Colonic mucosa (tissue), 4 donors: Measurements from ENCODE around the gene HYOU1. TPM values are rescaled to one million over a fixed set of nuclear protein-coding genes. Genes with fewer than 3 reads are reported as not detected.
A peak's percentile ranks its signal among the peaks of the same experiment; 100 is the strongest.

Source experiments
- DNase-seq: peaks from one replicate; pipeline ENCODE4 v3.0.0-alpha.2; 2020
- H3K27ac ChIP-seq: fragments of 200-600 bp; one replicate; pipeline ENCODE4 v1.8.0; 2021
- H3K27me3 ChIP-seq: fragments of 200-600 bp; one replicate; pipeline ENCODE4 v1.8.0; 2021
- H3K36me3 ChIP-seq: fragments of 200-600 bp; one replicate; pipeline ENCODE4 v1.8.0; 2021
- H3K4me1 ChIP-seq: fragments of 200-600 bp; one replicate; pipeline ENCODE4 v1.8.0; 2021; ENCODE audit warnings: mild to moderate bottlenecking
- H3K4me3 ChIP-seq: fragments of 200-600 bp; one replicate; pipeline ENCODE4 v1.8.0; 2021
- H3K9ac ChIP-seq, 2 donors: one replicate each; pipeline ENCODE4 v1.7.0; 2013; ENCODE audit warnings: control low read depth in 2 of 2, low read depth in 2 of 2, low read length in 2 of 2
- H3K9me3 ChIP-seq: fragments of 200-600 bp; one replicate; pipeline ENCODE4 v1.8.0; 2021
- intact Hi-C: fragments of 100-400 bp; cut with DNase I; formaldehyde crosslinking; loops from one replicate; pipeline ENCODE4 v1.14.1; 2022
- total RNA-seq, 2 donors: library from RNA; stranded (reverse); fragmentation: NEBNext Ultra II Directional in 1 of 2; extraction: Animal tissue kit (Norgen Biotek cat#: 25700) in 1 of 2; gene quantifications; one replicate each; pipeline ENCODE4 v1.2.1, GENCODE V29; 2021
- TF ChIP-seq, protein P1 (sequence below): fragments of 200-600 bp; IDR thresholded peaks from one replicate; pipeline ENCODE4 v1.8.0; 2022; ENCODE audit warnings: antibody characterized with exemption, mild to moderate bottlenecking
- donor health status: healthy.
- donor health status: DM: no; HTN: no; CAD: no.
- donor health status: DM: no; HTN: no; CAD: no.

Gene HYOU1
- total RNA-seq, 2 donors from 2014 or later: 120 to 273 TPM

DNA sequence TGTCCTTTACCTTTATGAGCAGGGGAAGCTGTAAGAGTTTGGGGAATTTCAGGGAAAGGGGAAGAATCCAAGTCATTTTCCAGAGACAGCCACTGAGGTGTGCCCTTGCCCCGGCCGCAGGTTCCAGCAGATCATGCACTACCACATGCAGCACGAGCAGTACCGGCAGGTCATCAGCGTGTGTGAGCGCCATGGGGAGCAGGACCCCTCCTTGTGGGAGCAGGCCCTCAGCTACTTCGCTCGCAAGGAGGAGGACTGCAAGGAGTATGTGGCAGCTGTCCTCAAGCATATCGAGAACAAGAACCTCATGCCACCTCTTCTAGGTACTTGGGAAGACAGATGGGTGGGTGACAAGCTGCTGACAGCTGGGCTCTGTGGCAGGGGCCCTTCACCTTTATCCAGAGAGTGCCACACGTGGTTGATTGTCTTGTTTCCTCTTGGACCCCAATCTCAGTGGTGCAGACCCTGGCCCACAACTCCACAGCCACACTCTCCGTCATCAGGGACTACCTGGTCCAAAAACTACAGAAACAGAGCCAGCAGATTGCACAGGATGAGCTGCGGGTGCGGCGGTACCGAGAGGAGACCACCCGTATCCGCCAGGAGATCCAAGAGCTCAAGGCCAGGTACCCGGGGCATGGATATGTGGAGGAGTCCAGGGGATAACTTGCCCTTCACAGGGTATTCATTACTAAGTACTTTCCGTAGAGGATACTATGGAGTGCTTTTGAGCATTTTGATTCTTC lies 21.8 kb upstream of the HYOU1 start:
- no peak overlapping the region for H3K9ac ChIP-seq
- no peaks in the 10 kb centered on the region for H3K9me3 ChIP-seq
- no peak overlapping the region for H3K4me3 ChIP-seq
- no peak for DNase-seq
- H3K36me3 ChIP-seq: peaks cover 20% of the 10 kb centered on the region
- intact Hi-C loops: no loop called here
- no peak overlapping the region for H3K27ac ChIP-seq
- TF ChIP-seq, protein P1, sequence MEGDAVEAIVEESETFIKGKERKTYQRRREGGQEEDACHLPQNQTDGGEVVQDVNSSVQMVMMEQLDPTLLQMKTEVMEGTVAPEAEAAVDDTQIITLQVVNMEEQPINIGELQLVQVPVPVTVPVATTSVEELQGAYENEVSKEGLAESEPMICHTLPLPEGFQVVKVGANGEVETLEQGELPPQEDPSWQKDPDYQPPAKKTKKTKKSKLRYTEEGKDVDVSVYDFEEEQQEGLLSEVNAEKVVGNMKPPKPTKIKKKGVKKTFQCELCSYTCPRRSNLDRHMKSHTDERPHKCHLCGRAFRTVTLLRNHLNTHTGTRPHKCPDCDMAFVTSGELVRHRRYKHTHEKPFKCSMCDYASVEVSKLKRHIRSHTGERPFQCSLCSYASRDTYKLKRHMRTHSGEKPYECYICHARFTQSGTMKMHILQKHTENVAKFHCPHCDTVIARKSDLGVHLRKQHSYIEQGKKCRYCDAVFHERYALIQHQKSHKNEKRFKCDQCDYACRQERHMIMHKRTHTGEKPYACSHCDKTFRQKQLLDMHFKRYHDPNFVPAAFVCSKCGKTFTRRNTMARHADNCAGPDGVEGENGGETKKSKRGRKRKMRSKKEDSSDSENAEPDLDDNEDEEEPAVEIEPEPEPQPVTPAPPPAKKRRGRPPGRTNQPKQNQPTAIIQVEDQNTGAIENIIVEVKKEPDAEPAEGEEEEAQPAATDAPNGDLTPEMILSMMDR: no peak
- H3K4me1 ChIP-seq: peaks cover under 1% of the 10 kb centered on the region
- H3K27me3 ChIP-seq: no peaks in the 10 kb centered on the region

DNA sequence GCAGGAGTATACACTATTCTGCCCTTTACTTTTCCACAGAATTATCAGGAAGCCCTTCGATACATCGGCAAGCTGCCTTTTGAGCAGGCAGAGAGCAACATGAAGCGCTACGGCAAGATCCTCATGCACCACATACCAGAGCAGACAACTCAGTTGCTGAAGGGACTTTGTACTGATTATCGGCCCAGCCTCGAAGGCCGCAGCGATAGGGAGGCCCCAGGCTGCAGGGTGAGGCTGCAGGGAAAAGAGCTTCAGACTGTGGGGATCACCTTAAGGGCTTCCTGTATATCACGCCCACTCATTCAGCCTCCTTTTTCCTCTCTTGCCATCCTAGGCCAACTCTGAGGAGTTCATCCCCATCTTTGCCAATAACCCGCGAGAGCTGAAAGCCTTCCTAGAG lies 20.8 kb upstream of the HYOU1 start:
- Histone ChIP-seq H3K36me3 (peaks cover 28% of the 10 kb centered on the region), H3K27me3 (no peaks in the 10 kb centered on the region), H3K9me3 (no peaks in the 10 kb centered on the region), H3K9ac (no peak overlapping the region), H3K27ac (no peak overlapping the region), H3K4me3 (no peak overlapping the region), H3K4me1 (no peaks in the 10 kb centered on the region)
- intact Hi-C loops: no loop called here
- no peak for DNase-seq
- TF ChIP-seq, protein P1: no peak

DNA sequence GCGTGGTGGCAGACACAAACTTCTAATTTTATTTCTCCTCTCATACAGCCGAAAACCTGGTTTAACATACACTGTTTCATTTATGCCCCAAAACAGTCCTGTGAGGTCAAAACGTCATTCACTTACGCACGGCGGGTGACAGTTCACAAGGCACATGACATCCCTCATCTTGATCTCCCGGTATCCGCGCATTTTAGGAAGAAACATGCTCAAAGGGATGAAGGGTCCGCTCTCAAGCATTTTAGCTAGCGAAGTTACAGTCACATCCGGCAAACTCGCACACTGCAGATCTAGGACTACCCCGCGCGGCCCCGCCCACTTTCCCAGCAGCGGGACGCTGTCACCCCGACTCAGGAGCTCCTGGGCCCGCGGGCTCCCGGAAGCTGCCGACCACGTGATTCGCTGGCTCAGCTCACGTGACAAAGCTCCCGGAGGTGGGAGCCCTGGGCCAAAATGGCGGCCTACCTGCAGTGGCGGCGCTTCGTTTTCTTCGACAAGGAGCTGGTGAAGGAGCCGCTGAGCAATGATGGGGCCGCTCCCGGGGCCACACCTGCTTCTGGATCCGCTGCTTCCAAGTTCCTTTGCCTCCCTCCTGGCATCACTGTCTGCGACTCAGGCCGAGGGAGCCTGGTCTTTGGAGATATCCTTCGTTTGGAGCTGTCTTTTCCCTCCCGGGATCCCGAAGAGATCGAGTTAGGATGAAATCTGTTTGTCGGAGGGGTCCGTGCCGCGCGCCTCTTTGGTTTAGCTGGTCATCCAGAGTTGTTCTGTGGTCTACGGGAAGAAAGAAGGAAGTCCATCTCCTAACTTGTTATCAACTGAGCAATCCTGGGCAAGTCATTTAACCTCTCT lies 10.6 kb upstream of the HYOU1 start, which contains the start of gene VPS11:
VPS11 (plus strand) TSS at position 448 of the 852 bp plus-strand sequence; CDS start at position 454, 6 bp downstream.
- Histone ChIP-seq H3K9me3 (no peaks in the 10 kb centered on the region), H3K27ac (peak within 1 kb of the TSS; percentile 73), H3K9ac (peak within 1 kb of the TSS; percentile 79 to 95), H3K4me3 (peak within 1 kb of the TSS; percentile 84), H3K27me3 (no peaks in the 10 kb centered on the region), H3K36me3 (peaks cover 9% of the 10 kb centered on the region), H3K4me1 (no peaks in the 10 kb centered on the region)
- TF ChIP-seq, protein P1: no peak
- DNase-seq: peak; percentile 99
- intact Hi-C loops: no loop called here

DNA sequence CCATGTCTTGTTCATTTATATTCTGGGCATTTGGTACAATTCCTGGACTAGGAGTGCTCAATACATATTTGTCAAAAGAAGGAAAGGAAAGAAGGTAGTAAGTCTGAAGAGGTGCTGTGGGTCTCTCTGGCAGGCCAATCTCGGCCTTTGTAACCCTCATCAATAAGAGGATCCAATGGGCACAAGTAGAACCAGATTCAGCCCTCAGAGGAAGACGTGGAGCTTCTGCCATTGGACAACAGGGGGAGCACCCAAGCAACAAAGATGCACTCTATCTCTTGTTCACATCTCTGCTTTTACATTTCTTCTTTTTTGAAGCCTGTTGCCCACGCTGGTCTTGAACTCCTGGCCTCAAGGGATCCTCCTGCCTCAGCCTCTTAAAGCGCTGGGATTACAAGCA lies 8.4 kb upstream of the HYOU1 start:
- no peaks in the 10 kb centered on the region for H3K27me3 ChIP-seq
- H3K4me3 ChIP-seq: no peak overlapping the region

DNA sequence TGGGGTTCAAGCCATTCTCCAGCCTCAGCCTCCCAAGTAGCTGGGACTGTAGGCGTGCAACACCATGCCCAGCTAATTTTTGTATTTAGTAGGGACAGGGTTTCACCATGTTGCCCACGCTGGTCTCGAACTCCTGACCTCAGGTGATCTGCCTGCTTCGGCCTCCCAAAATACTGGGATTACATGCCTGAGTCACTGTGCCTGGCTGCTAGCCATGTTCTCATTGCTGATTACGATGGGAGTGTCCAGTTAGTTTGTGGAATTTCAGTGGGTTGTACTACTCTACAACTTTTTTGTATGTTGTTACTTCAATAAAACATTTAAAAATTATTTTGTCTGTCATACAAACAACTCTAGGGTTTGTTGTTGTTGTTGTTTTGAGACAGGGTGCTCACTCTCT lies 5.8 kb upstream of the HYOU1 start:
- intact Hi-C loops: no loop called here
- DNase-seq: peak; percentile 36
- no peak overlapping the region for H3K4me3 ChIP-seq

More for the DNA sequence above, 8.4 kb upstream of the HYOU1 start:
- H3K9ac ChIP-seq: no peak overlapping the region
- no peaks in the 10 kb centered on the region for H3K4me1 ChIP-seq
- no peaks in the 10 kb centered on the region for H3K36me3 ChIP-seq
- no peak for DNase-seq
- no peaks in the 10 kb centered on the region for H3K9me3 ChIP-seq
- intact Hi-C loops: no loop called here
- TF ChIP-seq, protein P1: no peak
- no peak overlapping the region for H3K27ac ChIP-seq

More for the DNA sequence above, 5.8 kb upstream of the HYOU1 start:
- Histone ChIP-seq H3K4me1 (no peaks in the 10 kb centered on the region), H3K27me3 (no peaks in the 10 kb centered on the region), H3K36me3 (no peaks in the 10 kb centered on the region), H3K27ac (no peak overlapping the region), H3K9ac (no peak overlapping the region), H3K9me3 (no peaks in the 10 kb centered on the region)
- TF ChIP-seq, protein P1: no peak
